ENCODE measurements around the gene FAM193B. TPM values are rescaled to one million over a fixed set of nuclear protein-coding genes. Genes with fewer than 3 reads are reported as not detected.

FAM193B gene
- total and polyA plus RNA-seq, 7 donors = 9.0 to 87.4 (median 41.8) TPM

GRCh38 chr5:177502886-177503285 lies 51.5 kb downstream of the FAM193B start:
- H3K4me3 ChIP-seq = no peak overlapping the region
- TF ChIP-seq CTCF (IDR thresholded peaks at IDR 0.05) (no peak), POLR2AphosphoS5 (IDR thresholded peaks at IDR 0.05) (no peak), EP300 (IDR thresholded peaks at IDR 0.05) (no peak), POLR2A (IDR thresholded peaks at IDR 0.05) (no peak)
- 85 to 87% methylated on average over 16 of the region's 16 CpGs for WGBS, 2 donors

GRCh38 chr5:177501874-177502678 lies 52.3 kb downstream of the FAM193B start:
- no peaks in the 10 kb centered on the region for H3K36me3 ChIP-seq
- no peaks in the 10 kb centered on the region for H3K27me3 ChIP-seq
- H3K4me1 ChIP-seq = peaks cover 0 to 26% (median 20%) of the 10 kb centered on the region in 4 donors
- no peak overlapping the region for H3K27ac ChIP-seq
- intact Hi-C loops (cut with DNase I) = loop anchor here (1.0 to 2.0 kb wide), 2 partner anchors 15 to 112 kb away; partner anchors contain the start of gene DDX41
- no peak overlapping the region for H3K4me3 ChIP-seq
- no peak for DNase-seq
- H3K9me3 ChIP-seq = no peaks in the 10 kb centered on the region
- TF ChIP-seq POLR2A (IDR thresholded peaks at IDR 0.05) = no peak
- no peak for TF ChIP-seq CTCF (IDR thresholded peaks at IDR 0.05)
- no peak for TF ChIP-seq EP300 (IDR thresholded peaks at IDR 0.05)
- TF ChIP-seq POLR2AphosphoS5 (IDR thresholded peaks at IDR 0.05) = no peak
- WGBS, 2 donors = 59 to 61% methylated on average over 9 of the region's 9 CpGs

More at GRCh38 chr5:177502886-177503285, 51.5 kb downstream of the FAM193B start:
- peaks cover 0 to 24% (median 18%) of the 10 kb centered on the region in 4 donors for H3K4me1 ChIP-seq
- H3K27me3 ChIP-seq = no peaks in the 10 kb centered on the region
- no peak overlapping the region for H3K27ac ChIP-seq
- intact Hi-C loops (cut with DNase I) = no loop called here
- H3K9me3 ChIP-seq = no peaks in the 10 kb centered on the region
- DNase-seq = no peak
- no peaks in the 10 kb centered on the region for H3K36me3 ChIP-seq

DNA sequence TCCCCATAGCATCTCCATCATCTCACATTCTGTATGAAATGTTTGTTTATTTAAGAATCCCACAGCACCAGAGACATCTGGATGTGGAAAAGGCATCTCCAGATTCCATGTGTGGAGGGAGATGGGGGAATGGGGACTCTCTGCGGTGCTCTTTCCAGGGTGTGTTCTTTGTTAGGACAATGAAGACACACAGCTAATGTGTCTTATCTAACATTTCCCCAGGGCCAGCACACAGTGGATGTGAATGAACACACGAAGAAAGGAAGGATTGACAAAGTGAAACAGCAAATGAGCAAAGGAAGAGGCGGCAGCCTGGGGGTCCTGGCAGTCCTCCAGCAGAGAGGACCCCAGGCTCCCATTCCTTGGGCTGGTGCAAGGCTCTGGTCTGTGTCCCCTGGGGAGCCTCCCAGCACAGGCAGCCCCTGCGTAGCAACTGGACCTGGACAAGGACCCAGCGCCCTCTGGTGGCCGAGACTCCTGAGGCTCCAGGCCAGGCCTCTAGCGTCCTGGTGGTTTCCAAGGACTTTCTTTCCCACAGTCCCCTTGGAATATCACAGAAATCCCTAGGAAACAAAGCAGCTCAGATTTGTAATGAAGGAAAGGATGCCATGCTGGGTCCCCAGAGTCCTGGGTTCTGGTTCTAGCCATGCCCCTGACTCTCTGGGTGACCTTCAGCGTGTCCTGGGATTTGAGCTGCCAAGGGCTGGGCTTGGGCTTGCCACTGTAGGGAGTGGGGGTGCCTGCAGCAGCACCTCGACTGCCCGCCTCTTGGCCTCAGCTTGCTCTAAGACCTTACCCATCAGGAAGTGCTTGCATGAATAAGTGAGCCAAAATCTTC lies 53.5 kb downstream of the FAM193B start:
- DNase-seq = peak; percentile 95
- Histone ChIP-seq H3K27me3 (no peaks in the 10 kb centered on the region), H3K36me3 (no peaks in the 10 kb centered on the region), H3K9me3 (no peaks in the 10 kb centered on the region), H3K4me1 (peaks cover 0 to 33% (median 24%) of the 10 kb centered on the region in 4 donors), H3K27ac (peak overlapping the region; percentile 38 to 62 (median 58)), H3K4me3 (no peak overlapping the region)
- TF ChIP-seq POLR2A (IDR thresholded peaks at IDR 0.05) (no peak), CTCF (IDR thresholded peaks at IDR 0.05) (peak; percentile 85 to 94 (median 90)), POLR2AphosphoS5 (IDR thresholded peaks at IDR 0.05) (peak in 1 of 4 donors; percentile 38)
- intact Hi-C loops (cut with DNase I) = loop anchor here (1.0 to 2.0 kb wide), 2 partner anchors 16 to 111 kb away; partner anchors contain the start of gene DDX41
- 18 to 23% methylated on average over 10 of the region's 10 CpGs for WGBS, 2 donors

DNA sequence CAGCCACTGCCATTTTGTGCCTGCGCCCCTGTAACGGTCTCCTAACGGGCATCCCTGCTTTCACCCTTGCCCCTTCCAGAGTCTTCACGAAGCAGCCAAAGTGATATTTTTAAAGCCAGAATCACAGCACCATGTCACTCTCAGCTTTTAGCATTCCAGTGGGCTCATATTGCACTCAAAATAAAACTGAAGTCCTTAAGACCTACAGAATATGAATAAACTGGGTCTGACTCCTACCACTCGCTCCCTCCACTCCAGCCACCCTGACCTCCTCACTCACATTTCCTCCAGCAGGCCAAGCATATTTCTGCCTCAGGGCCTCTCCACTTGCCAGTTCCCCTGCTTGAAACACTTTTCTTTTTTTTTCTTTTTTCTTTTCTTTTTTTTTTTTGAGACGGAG lies 54.5 kb downstream of the FAM193B start:
- Histone ChIP-seq H3K4me1 (peaks cover 0 to 44% (median 33%) of the 10 kb centered on the region in 4 donors), H3K27ac (no peak overlapping the region), H3K27me3 (no peaks in the 10 kb centered on the region), H3K36me3 (no peaks in the 10 kb centered on the region), H3K9me3 (no peaks in the 10 kb centered on the region), H3K4me3 (no peak overlapping the region)
- 84 to 85% methylated on average over 6 of the region's 6 CpGs for WGBS, 2 donors
- intact Hi-C loops (cut with DNase I) = loop anchor here (2.0 kb wide), 2 partner anchors 17 to 73 kb away; partner anchors contain the start of genes DDX41 and GRK6
- DNase-seq = no peak
- no peak for TF ChIP-seq CTCF (IDR thresholded peaks at IDR 0.05)
- no peak for TF ChIP-seq POLR2A (IDR thresholded peaks at IDR 0.05)
- no peak for TF ChIP-seq EP300 (IDR thresholded peaks at IDR 0.05)
- TF ChIP-seq POLR2AphosphoS5 (IDR thresholded peaks at IDR 0.05) = no peak

Data from sigmoid colon (tissue), 7 donors.